GM19372 (cell line): ENCODE data around the gene AGPAT1.
"Not testable (repeated sequence)": the region's sequence is repeated elsewhere in the genome, so short reads cannot be mapped to it uniquely, and the experiment has no call there.

Source experiments
- ATAC-seq: cut with Tn5 transposase; IDR thresholded peaks from one replicate; pipeline ENCODE4 v1.9.1; 2021; ENCODE audit warnings: mild to moderate bottlenecking, low read depth, moderate library complexity; ENCODE audit not compliant: unreplicated experiment

Gene AGPAT1, protein sequence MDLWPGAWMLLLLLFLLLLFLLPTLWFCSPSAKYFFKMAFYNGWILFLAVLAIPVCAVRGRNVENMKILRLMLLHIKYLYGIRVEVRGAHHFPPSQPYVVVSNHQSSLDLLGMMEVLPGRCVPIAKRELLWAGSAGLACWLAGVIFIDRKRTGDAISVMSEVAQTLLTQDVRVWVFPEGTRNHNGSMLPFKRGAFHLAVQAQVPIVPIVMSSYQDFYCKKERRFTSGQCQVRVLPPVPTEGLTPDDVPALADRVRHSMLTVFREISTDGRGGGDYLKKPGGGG

DNA sequence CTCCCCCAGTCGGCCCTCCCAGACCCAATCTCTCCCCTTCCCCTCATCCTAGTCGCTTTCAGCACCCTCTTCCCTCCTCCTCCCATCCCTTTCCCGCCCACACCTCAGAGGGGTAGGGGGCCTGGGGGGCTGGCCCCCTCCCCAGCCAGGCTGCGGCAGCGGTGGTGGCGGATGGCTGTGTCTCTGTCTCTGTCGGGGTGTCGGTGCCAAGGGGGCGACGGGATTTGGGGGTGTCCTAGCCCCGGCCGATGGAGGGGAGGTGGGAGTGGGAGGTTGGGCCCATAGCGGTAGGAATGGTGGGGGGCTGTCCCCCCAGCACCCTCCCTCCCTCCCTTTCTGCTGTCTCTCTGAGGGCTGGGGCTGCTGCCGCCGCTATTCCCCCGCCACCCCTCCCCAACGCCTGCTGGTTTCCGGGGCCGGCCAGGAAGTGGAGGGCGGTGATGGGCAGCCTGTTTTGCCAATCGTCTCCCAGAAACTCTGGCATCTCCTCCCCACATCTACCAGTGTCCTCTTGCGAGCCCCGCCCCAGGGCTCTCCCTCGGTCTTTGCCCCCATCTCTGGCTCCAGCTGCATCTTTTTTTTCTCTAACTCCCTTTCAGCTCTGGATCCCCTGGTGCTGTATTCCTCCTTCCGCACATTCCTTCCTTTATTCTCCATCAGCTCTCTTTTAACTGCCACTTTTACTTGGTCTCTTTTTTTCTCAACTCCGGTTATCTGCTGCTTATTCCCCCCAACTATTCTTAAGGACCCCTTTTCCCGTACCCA, at the start of gene AGPAT1:
Gene AGPAT1, minus strand, starts transcription at position 374 of the 765 bp plus-strand sequence. CDS start 4,588 bp downstream, outside the sequence.
- ATAC-seq, result no peak

DNA sequence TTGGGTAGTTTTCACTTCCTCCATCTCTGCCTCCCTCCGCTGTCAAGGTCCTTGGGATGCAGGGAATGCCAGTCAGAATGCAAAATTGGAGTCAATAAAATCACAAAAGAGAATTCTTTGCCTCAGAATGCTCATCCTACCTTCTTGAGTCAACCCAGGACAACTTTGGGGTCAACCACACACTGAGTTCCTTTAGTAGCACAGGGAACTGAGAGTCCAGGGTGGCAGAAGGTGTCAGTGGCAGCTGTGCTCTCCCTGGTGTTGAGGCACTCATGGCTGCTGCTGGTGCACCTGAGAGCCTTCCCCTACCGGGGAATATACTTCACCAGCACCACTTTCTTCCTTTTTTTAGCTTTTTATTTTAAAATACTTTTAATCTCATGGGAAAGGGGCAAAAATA, 48.8 kb upstream of the AGPAT1 start:
- no peak for ATAC-seq

- ATAC-seq, result no peak
These were observed 47.7 kb upstream of the AGPAT1 start, which contains the start of gene NOTCH4 for GRCh38 chr6:32223258-32224235. Gene NOTCH4, minus strand, starts transcription at chr6:32224067. Its CDS starts 139 bp downstream, at chr6:32223928.

DNA sequence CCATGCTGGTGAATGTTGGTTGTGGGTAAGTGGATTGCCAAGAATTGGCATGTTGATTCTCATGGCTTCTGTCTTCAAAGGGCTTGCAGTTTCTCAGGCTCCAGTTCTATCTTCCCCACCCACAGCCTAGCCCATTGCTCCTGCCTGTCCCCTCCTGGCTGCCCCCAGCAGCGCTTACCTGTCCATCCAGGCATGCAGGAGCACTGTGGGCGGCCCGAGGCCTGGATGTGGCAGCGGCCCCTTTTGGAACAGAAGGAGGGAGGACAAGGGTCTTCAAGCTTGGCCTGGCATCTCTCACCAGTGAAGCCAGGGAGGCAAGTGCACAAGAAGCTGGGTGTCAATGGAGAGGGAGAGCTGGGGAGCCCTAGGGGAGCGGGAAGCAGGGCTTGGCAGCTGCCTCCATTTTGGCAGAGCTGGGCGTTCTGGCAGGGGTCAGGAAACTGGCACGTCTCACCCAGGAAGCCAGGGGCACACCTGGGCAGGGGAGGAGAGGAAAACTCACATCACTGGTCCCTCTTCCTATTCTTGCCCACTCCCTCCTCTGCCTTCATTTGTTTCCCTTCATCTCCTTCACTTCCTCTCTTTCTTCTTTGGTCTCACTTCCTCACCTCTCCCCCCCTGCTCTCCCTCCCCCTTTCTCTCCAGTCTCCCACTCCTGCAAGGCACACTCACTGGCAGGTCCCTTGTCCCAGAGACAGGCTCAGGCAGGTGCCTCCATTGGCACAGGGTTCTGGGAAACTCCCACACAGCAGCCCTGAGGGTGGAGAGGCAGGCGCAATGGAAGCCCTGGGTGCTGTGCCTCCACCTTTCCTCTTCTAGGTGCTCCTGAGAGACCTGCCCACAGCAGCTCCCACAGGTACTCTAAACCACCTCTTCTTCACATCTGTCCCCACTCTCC, 46.7 kb upstream of the AGPAT1 start:
- ATAC-seq, result no peak

DNA sequence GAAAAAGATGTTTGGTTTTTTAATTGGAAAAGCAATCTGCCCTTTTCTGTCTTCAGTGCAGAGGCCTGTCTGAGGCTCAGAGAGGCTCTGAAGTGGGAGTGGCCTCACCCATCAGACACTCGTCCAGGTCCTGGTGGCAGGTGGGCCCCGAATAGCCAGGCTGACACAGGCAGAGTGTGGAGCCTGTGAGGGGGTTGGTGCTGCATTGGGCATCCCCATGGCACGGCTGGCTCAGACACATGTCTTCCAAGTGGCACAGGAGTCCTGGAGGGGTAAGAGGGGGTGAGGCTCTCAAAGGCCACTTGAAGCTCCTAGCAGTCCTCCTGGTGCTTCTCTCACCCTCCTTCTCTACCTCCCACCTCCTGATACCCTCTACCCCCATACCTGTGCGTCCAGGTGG, 44.1 kb upstream of the AGPAT1 start:
- ATAC-seq, result no peak

DNA sequence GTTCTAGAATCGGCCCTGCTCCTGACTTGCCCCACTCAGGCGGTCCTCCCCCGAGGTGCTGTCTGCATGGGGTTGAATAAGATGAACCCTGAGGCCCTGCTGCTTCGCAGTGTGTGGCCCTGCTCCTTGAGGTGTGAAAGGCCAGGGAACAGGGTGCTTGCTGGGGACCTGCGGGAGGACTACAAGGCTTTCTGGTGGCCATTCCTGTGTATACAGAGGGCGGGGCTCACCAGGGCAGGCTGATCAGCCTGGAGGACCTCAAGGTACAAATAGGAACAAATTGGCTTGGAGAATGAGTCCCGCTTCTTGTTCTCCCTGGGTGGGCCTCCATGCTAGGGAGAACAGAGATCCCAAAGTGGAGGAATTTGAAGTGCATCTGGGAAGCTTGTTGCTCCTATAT, 42.3 kb upstream of the AGPAT1 start:
- ATAC-seq, result no peak

DNA sequence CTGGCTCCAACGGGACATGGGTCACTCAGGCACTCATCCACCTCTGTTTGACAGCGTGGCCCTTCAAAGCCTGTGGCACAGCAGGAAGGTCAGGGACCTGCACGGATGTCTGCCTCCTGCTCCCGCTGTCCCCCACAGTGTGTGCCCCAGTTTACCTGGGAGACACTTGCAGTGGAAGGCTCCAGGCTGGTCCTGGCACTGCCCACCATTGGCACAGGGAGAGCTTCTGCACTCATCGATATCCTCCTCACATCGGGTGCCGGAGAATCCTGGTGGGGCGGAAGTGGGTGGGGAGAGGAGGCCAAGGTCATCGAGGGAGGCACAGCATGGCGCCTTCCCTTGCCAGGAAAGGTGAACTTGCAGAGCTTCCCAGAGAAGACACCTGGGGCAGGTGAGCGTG, 41.1 kb upstream of the AGPAT1 start:
- no peak for ATAC-seq

GRCh38 chr6:32216285-32216684, 40.4 kb upstream of the AGPAT1 start:
- ATAC-seq, result no peak

- no peak for ATAC-seq
These were observed 39.7 kb upstream of the AGPAT1 start for GRCh38 chr6:32215617-32216016.

- no peak for ATAC-seq
These were observed 38.2 kb upstream of the AGPAT1 start for GRCh38 chr6:32214126-32214525.

DNA sequence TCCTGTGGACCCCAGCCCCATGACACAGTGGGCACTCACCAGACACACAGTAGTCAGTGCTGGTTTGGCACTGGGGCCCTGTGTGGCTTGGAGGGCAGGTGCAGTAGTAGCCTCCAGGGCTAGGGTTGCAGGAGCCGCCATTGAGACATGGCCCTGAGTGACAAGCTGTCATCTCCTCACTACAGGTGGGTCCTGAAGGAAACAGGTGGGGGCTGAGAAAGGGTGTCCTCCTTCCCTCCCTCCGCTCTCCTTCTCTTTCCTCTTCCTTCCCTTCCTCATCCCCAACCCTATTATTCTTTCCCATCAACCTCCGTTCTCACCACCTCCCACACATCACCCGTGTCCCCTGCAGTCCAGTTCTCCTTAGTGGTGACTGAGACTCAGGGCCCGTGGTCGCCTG, 37.8 kb upstream of the AGPAT1 start:
- ATAC-seq, result no peak

- no peak for ATAC-seq
These were observed 36.3 kb upstream of the AGPAT1 start for GRCh38 chr6:32212076-32212760.

DNA sequence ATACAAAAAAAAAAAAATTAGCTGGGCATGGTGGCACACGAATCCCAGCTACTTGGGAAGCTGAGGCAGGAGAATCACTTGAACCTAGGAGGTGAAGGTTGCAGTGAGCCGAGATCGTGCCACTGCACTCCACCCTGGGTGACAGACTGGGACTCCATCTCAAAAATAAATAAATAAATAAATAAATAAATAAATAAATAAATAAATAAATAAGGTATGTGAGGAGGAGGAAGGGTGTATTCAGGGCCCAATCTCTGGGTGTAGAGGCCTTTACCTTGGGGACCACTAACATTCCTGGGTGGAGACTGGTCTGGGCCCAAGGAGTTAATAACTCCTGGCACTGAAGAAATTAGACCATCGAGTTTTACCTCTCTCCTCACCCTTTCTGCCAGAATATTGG, 35.5 kb upstream of the AGPAT1 start:
- not testable (repeated sequence) for ATAC-seq

- ATAC-seq, result no peak
These were observed 34.3 kb upstream of the AGPAT1 start for GRCh38 chr6:32210191-32210601.

DNA sequence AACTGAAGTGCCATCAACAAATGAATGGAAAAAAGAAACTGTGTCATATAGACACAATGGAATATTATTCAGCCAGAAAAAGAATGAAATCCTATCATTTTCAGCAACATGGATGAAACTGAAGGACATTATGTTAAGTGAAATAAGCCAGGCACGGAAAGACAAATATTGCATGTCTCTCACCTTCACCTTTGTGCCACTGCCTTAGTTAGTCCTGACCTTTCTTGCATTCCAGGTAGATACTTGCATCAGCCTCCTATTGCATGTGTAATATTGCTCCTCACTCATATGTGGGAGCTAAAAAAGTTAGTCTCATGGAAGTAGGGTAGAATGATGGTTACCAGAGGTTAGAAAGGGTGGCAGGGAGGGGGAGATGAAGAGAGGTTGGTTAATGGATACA, 33.1 kb upstream of the AGPAT1 start:
- no peak for ATAC-seq

DNA sequence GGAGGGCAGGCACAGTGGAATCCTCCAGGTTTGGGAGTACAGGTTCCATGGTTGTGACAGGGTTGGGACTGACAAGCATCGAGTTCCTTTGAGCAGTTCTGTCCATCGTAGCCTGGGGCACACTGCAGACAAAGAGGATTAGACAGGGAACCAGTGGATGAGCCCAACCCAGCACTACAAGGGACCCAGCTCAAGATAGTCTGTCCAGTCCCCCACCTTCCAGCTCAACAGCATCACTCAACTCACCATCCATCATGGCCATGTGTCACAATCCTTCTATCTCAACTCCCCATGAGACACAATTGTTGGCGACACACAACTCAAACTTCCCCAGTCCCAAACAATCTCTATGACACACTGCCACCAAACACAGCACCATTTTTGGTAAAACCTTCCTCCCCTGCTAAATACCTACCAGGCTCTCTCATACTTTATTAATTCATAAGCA, 28.4 kb upstream of the AGPAT1 start:
- ATAC-seq, result no peak

GRCh38 chr6:32203426-32204267, 27.8 kb upstream of the AGPAT1 start:
- ATAC-seq, result no peak

GRCh38 chr6:32202186-32202585, 26.3 kb upstream of the AGPAT1 start:
- no peak for ATAC-seq
